OCI-LY3 (cell line): ENCODE measurements around the gene SDHD.

Experiments used
- CTCF ChIP-seq: fragments of 200-600, 300-600 bp; sonication (generic); IDR thresholded peaks from 2 replicates; pipeline ENCODE4 v1.5.1; 2014; ENCODE audit warnings: antibody characterized with exemption, low read length, low read depth
- EZH2phosphoT487 ChIP-seq: fragments of 200-600 bp; shearing (Covaris generic); IDR thresholded peaks from 2 replicates; pipeline ENCODE4 v1.6.1; 2018; ENCODE audit warnings: antibody characterized with exemption, mixed run types, low read depth

GRCh38 chr11:112057170-112057569 lies 29.5 kb upstream of the SDHD start:
- TF ChIP-seq CTCF, result no peak
- no peak for TF ChIP-seq EZH2phosphoT487
